Stimulated activated naive B cell treated with anti-CD40 and anti-IgM and Interleukin-4, amounts not matched to agents 10 μg/mL and 1 μg/mL and 100 μg/mL, for 72 hours (primary cell): ENCODE results near the gene RETREG1.

Source experiments
- ATAC-seq, 2 donors: fragments of 150-1000 bp; cut with Tn5 transposase; replicated peaks; 2 replicates each; pipeline ENCODE4 v1.10.0; 2021; ENCODE audit warnings: moderate library complexity in 1 of 2
- DNase-seq: peaks from one replicate; pipeline ENCODE4 v3.0.0; 2021
- H3K27ac Mint-ChIP-seq: one replicate; pipeline ENCODE4 v1.8.0; 2022; ENCODE audit warnings: mild to moderate bottlenecking, mixed read lengths
- H3K27me3 Mint-ChIP-seq, 2 donors: one replicate each; pipeline ENCODE4 v1.8.0; 2022; ENCODE audit warnings: mixed read lengths in 2 of 2
- H3K36me3 Mint-ChIP-seq, 2 donors: one replicate each; pipeline ENCODE4 v1.8.0; 2022; ENCODE audit warnings: mixed read lengths in 2 of 2, mild to moderate bottlenecking in 1 of 2
- H3K4me1 Mint-ChIP-seq, 2 donors: one replicate each; pipeline ENCODE4 v1.8.0; 2022; ENCODE audit warnings: mixed read lengths in 2 of 2, mild to moderate bottlenecking in 1 of 2
- H3K4me3 Mint-ChIP-seq, 2 donors: one replicate each; pipeline ENCODE4 v1.8.0; 2022; ENCODE audit warnings: mild to moderate bottlenecking in 2 of 2, mixed read lengths in 2 of 2, moderate library complexity in 1 of 2
- H3K9me3 Mint-ChIP-seq, 2 donors: one replicate each; pipeline ENCODE4 v1.8.0; 2022; ENCODE audit warnings: mixed read lengths in 2 of 2, mild to moderate bottlenecking in 1 of 2

RETREG1 gene

GRCh38 chr5:16580382-16580781, 36.4 kb downstream of the RETREG1 start:
- Mint-ChIP-seq H3K4me3 (no peak overlapping the region), H3K27me3 (no peaks in the 10 kb centered on the region), H3K4me1 (peaks cover 4 to 13% of the 10 kb centered on the region in 2 donors), H3K9me3 (peaks cover 0 to 4% of the 10 kb centered on the region in 2 donors), H3K36me3 (peaks cover 5 to 8% of the 10 kb centered on the region in 2 donors), H3K27ac (no peak overlapping the region)
- DNase-seq (no peak), ATAC-seq (no peak)

DNA sequence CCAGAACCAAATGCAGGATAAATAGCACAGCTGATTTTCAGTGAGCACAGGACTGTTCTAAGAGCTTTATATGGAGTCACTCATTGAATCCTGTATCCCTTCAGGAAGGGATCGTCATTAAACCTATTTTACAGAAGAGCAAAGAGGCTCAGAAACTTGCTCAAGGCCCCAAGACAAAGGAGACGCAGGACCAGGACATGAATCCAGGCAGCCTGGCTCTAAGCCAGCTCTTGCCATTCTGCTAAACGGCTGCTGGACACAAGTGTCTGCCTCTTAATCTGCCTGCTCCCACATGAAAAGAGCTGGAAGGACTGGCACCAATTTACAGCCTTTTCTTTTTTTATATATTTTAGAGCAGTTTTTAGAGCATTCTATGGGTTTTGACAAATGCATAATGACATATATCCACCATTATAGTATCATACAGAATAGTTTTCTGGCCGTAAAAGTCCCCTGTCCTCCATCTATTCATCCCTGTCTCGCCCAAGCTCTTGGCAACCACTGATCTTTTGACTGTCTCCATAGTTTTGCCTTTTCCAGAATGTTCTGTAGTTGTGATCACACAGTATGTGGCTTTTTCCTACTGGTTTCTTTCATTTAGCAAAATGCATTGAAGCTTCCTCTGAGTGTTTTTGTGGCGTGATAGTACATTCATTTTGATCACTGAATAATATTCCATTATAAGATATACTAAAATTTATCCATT, 37.5 kb downstream of the RETREG1 start:
- no peak overlapping the region for H3K4me3 Mint-ChIP-seq
- peaks cover 0 to 4% of the 10 kb centered on the region in 2 donors for H3K9me3 Mint-ChIP-seq
- H3K4me1 Mint-ChIP-seq: peaks cover 5 to 7% of the 10 kb centered on the region in 2 donors
- ATAC-seq: no peak
- peaks cover 5 to 8% of the 10 kb centered on the region in 2 donors for H3K36me3 Mint-ChIP-seq
- H3K27ac Mint-ChIP-seq: no peak overlapping the region
- H3K27me3 Mint-ChIP-seq: no peaks in the 10 kb centered on the region
- DNase-seq: no peak

DNA sequence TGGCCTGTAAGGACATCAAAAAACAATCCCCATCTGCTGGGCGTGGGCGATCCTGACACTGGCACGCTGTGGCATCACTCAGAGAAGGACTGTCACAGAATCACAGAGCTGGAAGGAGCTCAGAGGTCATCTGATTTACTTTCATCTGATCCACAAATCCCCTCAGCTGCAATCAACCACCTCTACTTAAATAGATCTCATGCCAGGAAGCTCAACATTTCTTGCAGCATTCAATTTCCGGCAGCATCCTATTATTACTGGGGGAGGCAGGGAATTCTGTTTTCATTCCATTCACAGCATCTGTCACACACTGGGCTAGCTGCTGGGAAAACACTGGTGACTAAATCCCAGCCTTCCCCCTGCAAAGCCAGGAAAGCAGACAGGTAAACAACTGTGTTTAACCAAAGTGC, 38.3 kb downstream of the RETREG1 start:
- H3K27me3 Mint-ChIP-seq: no peaks in the 10 kb centered on the region
- no peak for ATAC-seq
- DNase-seq: no peak

DNA sequence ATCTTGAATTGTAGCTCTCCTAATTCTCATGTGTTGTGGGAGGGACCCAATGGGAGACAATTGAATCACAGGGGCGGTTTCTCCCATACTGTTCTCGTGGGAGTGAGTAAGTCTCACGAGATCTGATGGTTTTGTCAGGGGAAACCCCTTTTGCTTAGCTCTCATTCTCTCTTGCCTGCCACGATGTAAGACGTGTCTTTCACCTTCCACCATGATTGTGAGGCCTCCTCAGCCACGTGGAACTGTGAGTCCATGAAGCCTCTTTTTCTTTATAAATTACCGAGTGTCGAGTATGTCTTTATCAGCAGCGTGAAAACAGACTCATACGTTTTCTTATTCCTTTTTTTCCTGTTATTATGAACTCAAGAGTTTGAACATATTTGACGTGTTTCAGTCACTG, 39.1 kb downstream of the RETREG1 start:
- Mint-ChIP-seq H3K27me3 (no peaks in the 10 kb centered on the region), H3K36me3 (peaks cover 5 to 11% of the 10 kb centered on the region in 2 donors), H3K27ac (no peak overlapping the region), H3K9me3 (peaks cover 0 to 4% of the 10 kb centered on the region in 2 donors), H3K4me1 (peaks cover 10 to 12% of the 10 kb centered on the region in 2 donors), H3K4me3 (no peak overlapping the region)
- peak in 1 of 2 donors; percentile 16 for ATAC-seq
- no peak for DNase-seq

More for the DNA sequence above, 38.3 kb downstream of the RETREG1 start:
- peaks cover 9 to 12% of the 10 kb centered on the region in 2 donors for H3K4me1 Mint-ChIP-seq
- H3K9me3 Mint-ChIP-seq: peaks cover 0 to 4% of the 10 kb centered on the region in 2 donors
- no peak overlapping the region for H3K4me3 Mint-ChIP-seq
- no peak overlapping the region for H3K27ac Mint-ChIP-seq
- peaks cover 5 to 8% of the 10 kb centered on the region in 2 donors for H3K36me3 Mint-ChIP-seq

DNA sequence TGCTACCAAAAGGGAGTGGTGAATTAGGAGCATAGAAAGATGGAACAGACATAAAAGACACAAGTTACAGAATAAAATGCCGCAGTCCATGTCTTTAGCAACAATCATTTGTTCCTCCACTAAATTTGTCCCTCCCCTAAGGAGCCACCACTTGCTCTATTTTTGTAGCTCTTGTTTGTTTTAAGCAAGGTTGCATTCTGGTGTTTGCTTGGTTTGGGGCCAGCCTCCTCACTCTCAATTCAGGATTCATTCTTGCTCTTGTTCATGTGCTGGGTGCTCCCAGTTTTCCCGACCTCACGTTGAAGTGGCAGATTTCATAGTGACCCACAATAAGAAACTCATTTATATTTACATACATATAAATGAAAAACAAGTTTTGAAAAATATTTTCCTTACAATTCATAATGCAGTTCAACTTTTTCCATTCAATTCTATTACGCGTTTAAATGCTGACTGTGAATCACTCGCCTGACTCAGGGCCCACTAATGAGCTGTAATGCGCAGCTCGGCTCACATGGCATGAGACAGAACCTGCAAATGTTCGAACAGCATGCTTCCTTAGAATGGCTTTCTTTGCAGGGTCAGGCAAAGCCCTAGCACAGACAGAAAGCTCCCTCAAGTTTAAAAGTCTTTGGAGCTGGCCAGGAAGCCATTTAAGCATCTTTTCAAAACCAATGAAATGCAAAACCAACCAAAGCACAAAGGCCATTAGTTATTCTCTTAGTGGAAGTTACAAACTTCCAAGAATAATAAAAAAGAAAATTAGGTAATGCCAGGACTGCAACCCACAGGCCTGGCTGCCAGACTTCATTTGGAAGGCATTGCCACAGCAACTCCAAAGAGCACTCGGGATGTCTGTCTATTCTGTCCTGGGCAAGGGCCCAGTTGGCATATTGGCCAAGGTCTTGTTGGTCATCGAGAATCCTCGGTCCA, 41.7 kb downstream of the RETREG1 start:
- no peak overlapping the region for H3K27ac Mint-ChIP-seq
- ATAC-seq: no peak
- H3K27me3 Mint-ChIP-seq: no peaks in the 10 kb centered on the region
- H3K9me3 Mint-ChIP-seq: peaks cover 0 to 4% of the 10 kb centered on the region in 2 donors
- H3K4me1 Mint-ChIP-seq: peaks cover 10 to 12% of the 10 kb centered on the region in 2 donors
- peaks cover 5 to 11% of the 10 kb centered on the region in 2 donors for H3K36me3 Mint-ChIP-seq
- DNase-seq: no peak
- no peak overlapping the region for H3K4me3 Mint-ChIP-seq

DNA sequence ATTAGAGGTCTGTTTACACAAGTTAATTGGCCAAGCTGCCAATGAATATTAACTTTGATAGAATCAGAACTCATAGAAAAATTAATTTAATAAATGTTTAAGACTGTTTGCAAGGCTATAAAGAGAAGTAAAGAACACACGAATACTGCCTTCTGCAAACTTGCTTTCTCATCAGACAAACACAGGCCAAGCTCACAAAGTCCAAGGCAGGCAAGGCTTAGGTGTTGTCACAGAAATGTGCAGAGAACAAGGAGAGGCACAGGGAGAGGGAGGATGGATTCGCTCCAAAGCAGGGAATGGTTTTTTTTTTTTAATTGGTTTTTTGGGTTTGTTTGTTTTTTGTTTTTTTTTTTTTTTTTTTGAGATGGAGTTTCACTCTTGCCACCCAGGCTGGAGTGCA, 43.4 kb downstream of the RETREG1 start:
- Mint-ChIP-seq H3K27me3 (no peaks in the 10 kb centered on the region), H3K4me1 (peaks cover 10 to 12% of the 10 kb centered on the region in 2 donors), H3K4me3 (no peak overlapping the region), H3K27ac (no peak overlapping the region), H3K9me3 (peaks cover 0 to 4% of the 10 kb centered on the region in 2 donors), H3K36me3 (peaks cover 9 to 11% of the 10 kb centered on the region in 2 donors)
- DNase-seq (no peak), ATAC-seq (no peak)

DNA sequence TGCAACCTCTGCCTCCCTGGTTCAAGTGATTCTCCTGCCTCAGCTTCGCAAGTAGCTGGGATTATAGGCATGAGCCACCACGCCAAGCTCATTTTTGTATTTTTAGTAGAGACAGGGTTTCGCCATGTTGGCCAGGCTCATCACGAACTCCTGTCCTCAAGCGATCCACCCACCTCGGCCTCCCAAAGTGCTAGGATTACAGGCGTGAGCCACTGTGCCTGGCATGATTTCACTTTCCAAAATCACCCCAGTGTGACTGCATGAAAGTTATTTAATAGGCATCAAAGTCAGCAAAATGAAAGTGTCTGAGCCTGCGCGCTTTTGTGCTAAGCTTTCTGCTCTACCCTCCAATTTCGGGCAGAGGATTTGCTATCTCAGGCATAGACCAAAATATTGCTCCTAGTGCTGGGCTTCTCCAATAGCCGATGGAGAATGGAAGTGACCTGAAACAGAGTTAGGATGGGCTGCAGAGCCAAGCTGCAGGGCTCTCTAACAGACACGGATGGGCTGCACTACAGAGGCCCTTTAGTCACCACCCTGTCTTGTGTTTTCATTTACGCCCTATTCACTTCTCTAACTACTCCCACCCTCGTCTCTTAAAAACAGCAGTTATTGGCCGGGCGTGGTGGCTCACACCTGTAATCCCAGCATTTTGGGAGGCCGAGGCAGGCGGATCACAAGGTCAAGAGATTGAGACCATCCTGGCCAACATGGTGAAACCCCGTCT, 44.3 kb downstream of the RETREG1 start:
- Mint-ChIP-seq H3K36me3 (peaks cover 6 to 11% of the 10 kb centered on the region in 2 donors), H3K27me3 (no peaks in the 10 kb centered on the region), H3K4me1 (peaks cover 6 to 7% of the 10 kb centered on the region in 2 donors), H3K4me3 (no peak overlapping the region), H3K9me3 (no peaks in the 10 kb centered on the region), H3K27ac (no peak overlapping the region)
- DNase-seq (no peak), ATAC-seq (no peak)

GRCh38 chr5:16571016-16571415, 45.8 kb downstream of the RETREG1 start:
- H3K27me3 Mint-ChIP-seq: no peaks in the 10 kb centered on the region
- H3K9me3 Mint-ChIP-seq: no peaks in the 10 kb centered on the region
- H3K4me1 Mint-ChIP-seq: peaks cover 6 to 13% of the 10 kb centered on the region in 2 donors
- ATAC-seq: no peak
- H3K36me3 Mint-ChIP-seq: peaks cover 6 to 20% of the 10 kb centered on the region in 2 donors
- no peak for DNase-seq
- H3K27ac Mint-ChIP-seq: no peak overlapping the region
- H3K4me3 Mint-ChIP-seq: no peak overlapping the region

DNA sequence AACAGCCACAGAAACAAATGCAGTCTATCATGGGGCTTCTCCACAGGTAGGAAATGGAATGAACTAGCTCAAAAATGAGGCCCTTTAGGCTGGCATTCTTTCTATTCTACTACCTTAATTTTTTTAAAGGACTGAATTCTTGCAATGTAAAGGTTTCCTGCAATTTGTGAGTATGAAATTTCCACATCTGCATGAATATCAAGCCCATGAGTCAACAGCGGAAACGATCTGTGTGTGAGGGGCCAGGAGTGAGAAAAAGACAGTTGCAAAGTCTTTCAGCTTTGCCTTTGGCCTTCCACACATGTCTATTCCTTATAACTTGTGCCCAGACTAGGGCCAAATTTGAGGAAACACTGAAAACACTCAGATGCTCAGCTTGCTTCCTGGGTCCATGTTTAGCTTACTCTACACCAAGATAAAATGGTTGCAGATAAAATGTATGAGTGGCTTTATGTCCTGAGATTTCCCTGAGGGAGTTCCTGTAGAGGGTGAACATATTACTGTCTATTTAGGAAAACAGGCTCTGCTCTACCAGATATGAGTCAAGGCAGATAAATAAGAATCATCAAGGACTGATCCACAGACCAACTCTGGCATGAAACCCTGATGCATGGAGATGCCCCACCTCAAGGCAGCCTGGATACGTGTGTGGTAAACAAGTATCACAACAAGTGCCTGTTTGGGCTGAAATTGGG, 46.5 kb downstream of the RETREG1 start:
- Mint-ChIP-seq H3K27me3 (no peaks in the 10 kb centered on the region), H3K36me3 (peaks cover 6 to 20% of the 10 kb centered on the region in 2 donors), H3K27ac (no peak overlapping the region), H3K4me3 (no peak overlapping the region), H3K9me3 (no peaks in the 10 kb centered on the region), H3K4me1 (peaks cover 9 to 17% of the 10 kb centered on the region in 2 donors)
- DNase-seq (no peak), ATAC-seq (no peak)

GRCh38 chr5:16568875-16569580, 47.8 kb downstream of the RETREG1 start:
- no peaks in the 10 kb centered on the region for H3K9me3 Mint-ChIP-seq
- no peaks in the 10 kb centered on the region for H3K27me3 Mint-ChIP-seq
- DNase-seq: no peak
- ATAC-seq: no peak
- H3K36me3 Mint-ChIP-seq: peaks cover 9 to 20% of the 10 kb centered on the region in 2 donors
- no peak overlapping the region for H3K4me3 Mint-ChIP-seq
- H3K4me1 Mint-ChIP-seq: peaks cover 6 to 13% of the 10 kb centered on the region in 2 donors
- no peak overlapping the region for H3K27ac Mint-ChIP-seq

- no peaks in the 10 kb centered on the region for H3K9me3 Mint-ChIP-seq
- H3K27me3 Mint-ChIP-seq: no peaks in the 10 kb centered on the region
- H3K36me3 Mint-ChIP-seq: peaks cover 9 to 20% of the 10 kb centered on the region in 2 donors
- DNase-seq (no peak), ATAC-seq (no peak)
- H3K4me1 Mint-ChIP-seq: peaks cover 3 to 11% of the 10 kb centered on the region in 2 donors
- H3K4me3 Mint-ChIP-seq: no peak overlapping the region
- H3K27ac Mint-ChIP-seq: no peak overlapping the region
Observed at GRCh38 chr5:16567365-16567764, 49.4 kb downstream of the RETREG1 start.

- Mint-ChIP-seq H3K27me3 (no peaks in the 10 kb centered on the region), H3K36me3 (peaks cover 9 to 17% of the 10 kb centered on the region in 2 donors), H3K4me1 (peaks cover 4 to 11% of the 10 kb centered on the region in 2 donors), H3K4me3 (no peak overlapping the region), H3K9me3 (no peaks in the 10 kb centered on the region), H3K27ac (no peak overlapping the region)
- ATAC-seq (no peak), DNase-seq (no peak)
Observed at GRCh38 chr5:16565118-16565517, 51.7 kb downstream of the RETREG1 start.

GRCh38 chr5:16564248-16564867, 52.4 kb downstream of the RETREG1 start:
- no peak overlapping the region for H3K27ac Mint-ChIP-seq
- H3K4me1 Mint-ChIP-seq: peaks cover 4 to 11% of the 10 kb centered on the region in 2 donors
- H3K4me3 Mint-ChIP-seq: no peak overlapping the region
- no peaks in the 10 kb centered on the region for H3K9me3 Mint-ChIP-seq
- peaks cover 7 to 17% of the 10 kb centered on the region in 2 donors for H3K36me3 Mint-ChIP-seq
- DNase-seq: no peak
- H3K27me3 Mint-ChIP-seq: no peaks in the 10 kb centered on the region
- ATAC-seq: no peak
